Neural crest cell (in vitro differentiated cells): Measurements from ENCODE around the gene DPM1. TPM values are rescaled to one million over a fixed set of nuclear protein-coding genes. Genes with fewer than 3 reads are reported as not detected.

Source experiments
- DNase-seq: peaks from one replicate; pipeline ENCODE4 v3.0.0; 2021; ENCODE audit warnings: low read depth, mixed read lengths, low spot score
- H3K27ac Mint-ChIP-seq: one replicate; pipeline ENCODE4 v1.8.0; 2021; ENCODE audit warnings: mild to moderate bottlenecking, mixed read lengths; ENCODE audit not compliant: unreplicated experiment
- H3K27me3 Mint-ChIP-seq: 2 replicates; pipeline ENCODE4 v1.8.0; 2021; ENCODE audit warnings: low read depth, mild to moderate bottlenecking, mixed read lengths
- H3K36me3 Mint-ChIP-seq: 2 replicates; pipeline ENCODE4 v1.8.0; 2021; ENCODE audit warnings: low read depth, mild to moderate bottlenecking, mixed read lengths
- H3K4me1 Mint-ChIP-seq: 2 replicates; pipeline ENCODE4 v1.8.0; 2021; ENCODE audit warnings: mixed read lengths
- H3K4me3 Mint-ChIP-seq: one replicate; pipeline ENCODE4 v1.8.0; 2021; ENCODE audit warnings: mild to moderate bottlenecking, mixed read lengths
- H3K9me3 Mint-ChIP-seq: 2 replicates; pipeline ENCODE4 v1.8.0; 2021; ENCODE audit warnings: mixed read lengths
- CTCF ChIP-seq: fragments of 200-600 bp; sonication (generic); conservative IDR thresholded peaks from 2 replicates; pipeline ENCODE4 v1.5.0; 2021; ENCODE audit warnings: antibody characterized with exemption, mild to moderate bottlenecking
- total RNA-seq: library from RNA; stranded (reverse); gene quantifications from 2 replicates; pipeline ENCODE4 v1.2.1, GENCODE V29; 2021

DPM1 gene
- total RNA-seq, 1 donor from 2014 or later: 42.9 TPM

DNA sequence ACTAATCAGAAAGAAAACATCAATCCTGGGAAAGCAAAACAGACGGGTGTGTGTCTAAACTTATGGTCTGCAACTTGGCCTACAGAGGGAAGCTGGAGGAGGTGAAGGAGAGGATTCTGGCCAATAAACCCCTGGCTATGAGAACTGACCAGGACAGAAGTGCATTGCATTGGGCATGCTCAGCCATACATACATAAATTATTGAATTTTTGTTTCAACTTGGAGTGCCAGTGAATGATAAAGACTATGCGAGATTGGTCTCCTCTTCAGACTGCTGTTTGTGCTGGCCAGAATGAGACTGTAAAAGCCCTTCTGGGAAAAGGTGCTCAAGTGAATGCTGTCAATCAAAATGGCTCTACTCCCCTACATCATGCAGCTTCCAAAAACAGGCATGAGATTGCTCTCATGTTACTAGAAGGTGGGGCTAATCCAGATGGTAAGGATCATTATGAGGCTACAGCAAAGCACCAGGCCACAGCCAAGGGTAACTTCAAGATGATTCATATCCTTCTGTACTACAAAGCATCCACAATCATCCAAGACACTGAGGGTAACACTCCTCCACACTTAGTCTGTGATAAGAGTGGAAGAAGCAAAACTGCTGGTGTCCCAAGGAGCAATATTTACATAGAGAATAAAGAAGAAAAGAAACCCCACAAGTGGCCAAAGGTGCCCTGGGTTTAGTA is 44.5 kb downstream of the DPM1 start:
- TF ChIP-seq CTCF: no peak
- no peaks in the 10 kb centered on the region for H3K9me3 Mint-ChIP-seq
- peaks cover 69% of the 10 kb centered on the region for H3K4me1 Mint-ChIP-seq
- H3K27ac Mint-ChIP-seq: no peak overlapping the region
- peaks cover 3% of the 10 kb centered on the region for H3K36me3 Mint-ChIP-seq
- H3K4me3 Mint-ChIP-seq: no peak overlapping the region
- H3K27me3 Mint-ChIP-seq: no peaks in the 10 kb centered on the region
- no peak for DNase-seq

- Mint-ChIP-seq H3K9me3 (no peaks in the 10 kb centered on the region), H3K27ac (no peak overlapping the region), H3K4me1 (peaks cover 57% of the 10 kb centered on the region), H3K36me3 (peaks cover 3% of the 10 kb centered on the region), H3K27me3 (no peaks in the 10 kb centered on the region), H3K4me3 (no peak overlapping the region)
- no peak for DNase-seq
- no peak for TF ChIP-seq CTCF
Measured at GRCh38 chr20:50911716-50912115, 46.6 kb downstream of the DPM1 start.

GRCh38 chr20:50911030-50911429 is 47.3 kb downstream of the DPM1 start:
- Mint-ChIP-seq H3K4me3 (no peak overlapping the region), H3K27ac (no peak overlapping the region), H3K9me3 (no peaks in the 10 kb centered on the region), H3K4me1 (peaks cover 55% of the 10 kb centered on the region), H3K27me3 (no peaks in the 10 kb centered on the region), H3K36me3 (peaks cover 3% of the 10 kb centered on the region)
- no peak for TF ChIP-seq CTCF
- no peak for DNase-seq

DNA sequence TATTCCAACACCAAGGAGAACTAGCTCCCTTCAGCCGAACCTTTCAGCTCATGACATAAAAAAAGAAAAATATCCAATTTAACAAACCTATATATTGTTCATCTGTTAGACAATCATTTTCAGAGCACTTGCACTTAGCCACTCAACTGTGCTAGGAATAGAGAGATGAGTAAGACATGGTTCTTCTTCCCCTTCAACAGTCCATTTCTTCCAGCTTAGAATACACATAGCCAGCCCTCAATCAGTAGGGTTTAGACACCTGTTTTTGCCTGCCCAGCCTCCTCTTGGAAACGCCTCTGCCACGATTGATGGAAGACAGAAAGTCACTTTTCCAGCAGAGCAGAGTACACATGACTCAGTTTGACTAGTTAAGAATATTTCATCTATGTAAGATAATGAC is 48.9 kb downstream of the DPM1 start:
- Mint-ChIP-seq H3K27ac (no peak overlapping the region), H3K27me3 (no peaks in the 10 kb centered on the region), H3K4me3 (no peak overlapping the region), H3K36me3 (peaks cover 3% of the 10 kb centered on the region), H3K9me3 (no peaks in the 10 kb centered on the region), H3K4me1 (peaks cover 50% of the 10 kb centered on the region)
- no peak for DNase-seq
- no peak for TF ChIP-seq CTCF

GRCh38 chr20:50904067-50904570 is 54.2 kb downstream of the DPM1 start:
- no peak overlapping the region for H3K27ac Mint-ChIP-seq
- H3K4me1 Mint-ChIP-seq: peaks cover 20% of the 10 kb centered on the region

More at GRCh38 chr20:50904067-50904570, 54.2 kb downstream of the DPM1 start:
- Mint-ChIP-seq H3K9me3 (no peaks in the 10 kb centered on the region), H3K4me3 (no peak overlapping the region), H3K27me3 (no peaks in the 10 kb centered on the region), H3K36me3 (peaks cover 7% of the 10 kb centered on the region)
- no peak for TF ChIP-seq CTCF
- DNase-seq: no peak
